ENCODE data around the gene DLAT.
"Not testable (repeated sequence)": the region's sequence is repeated elsewhere in the genome, so short reads cannot be mapped to it uniquely, and the experiment has no call there.

The DLAT gene

DNA sequence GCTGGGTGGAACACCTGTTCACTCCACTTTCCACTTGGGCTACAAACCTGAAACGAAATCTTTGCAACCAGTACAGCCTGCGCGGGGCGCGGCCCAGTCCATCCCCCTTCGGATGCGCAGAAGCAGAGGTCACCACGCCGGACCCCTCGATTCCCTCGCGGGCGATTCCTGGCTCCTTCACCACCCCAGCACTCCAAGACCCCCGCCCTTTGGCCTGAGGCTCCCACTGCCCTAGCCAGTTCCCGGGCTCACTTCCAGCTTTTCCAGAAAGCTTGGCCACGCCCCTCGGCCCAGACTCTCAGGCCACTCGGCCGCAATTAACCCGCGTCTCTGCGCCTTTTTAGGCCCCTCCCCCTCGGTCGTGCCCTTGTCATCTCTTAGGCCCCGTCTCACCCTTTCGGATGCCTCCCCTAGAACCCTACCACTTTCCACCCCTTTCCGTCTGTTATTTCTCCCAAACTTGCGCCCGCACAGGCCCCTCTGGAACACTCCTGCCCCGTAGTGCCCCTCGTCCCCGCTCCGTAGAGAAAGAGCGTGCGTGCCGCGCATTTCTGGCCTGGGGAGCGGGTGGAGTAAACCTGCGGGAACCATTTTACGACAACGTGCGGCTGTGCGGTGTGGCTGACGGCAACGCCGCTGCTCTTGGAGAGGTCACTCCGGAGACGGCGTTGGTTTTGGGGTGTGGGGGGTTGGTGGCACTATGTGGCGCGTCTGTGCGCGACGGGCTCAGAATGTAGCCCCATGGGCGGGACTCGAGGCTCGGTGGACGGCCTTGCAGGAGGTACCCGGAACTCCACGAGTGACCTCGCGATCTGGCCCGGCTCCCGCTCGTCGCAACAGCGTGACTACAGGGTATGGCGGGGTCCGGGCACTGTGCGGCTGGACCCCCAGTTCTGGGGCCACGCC is at the start of gene DLAT:
DLAT (plus strand) TSS at position 636 of the 906 bp plus-strand sequence; CDS start at position 701, 65 bp downstream.
- DNase-seq (ENCODE audit: low read depth): peak; percentile 64

- no peak for DNase-seq (ENCODE audit: low read depth)
Measured at GRCh38 chr11:111976119-111976766, 49.0 kb upstream of the DLAT start.

- no peak for DNase-seq (ENCODE audit: low read depth)
Measured at GRCh38 chr11:111976767-111977145, 48.5 kb upstream of the DLAT start.

- DNase-seq (ENCODE audit: low read depth): peak; percentile 9
Measured at GRCh38 chr11:111977146-111978027, 47.8 kb upstream of the DLAT start.

DNA sequence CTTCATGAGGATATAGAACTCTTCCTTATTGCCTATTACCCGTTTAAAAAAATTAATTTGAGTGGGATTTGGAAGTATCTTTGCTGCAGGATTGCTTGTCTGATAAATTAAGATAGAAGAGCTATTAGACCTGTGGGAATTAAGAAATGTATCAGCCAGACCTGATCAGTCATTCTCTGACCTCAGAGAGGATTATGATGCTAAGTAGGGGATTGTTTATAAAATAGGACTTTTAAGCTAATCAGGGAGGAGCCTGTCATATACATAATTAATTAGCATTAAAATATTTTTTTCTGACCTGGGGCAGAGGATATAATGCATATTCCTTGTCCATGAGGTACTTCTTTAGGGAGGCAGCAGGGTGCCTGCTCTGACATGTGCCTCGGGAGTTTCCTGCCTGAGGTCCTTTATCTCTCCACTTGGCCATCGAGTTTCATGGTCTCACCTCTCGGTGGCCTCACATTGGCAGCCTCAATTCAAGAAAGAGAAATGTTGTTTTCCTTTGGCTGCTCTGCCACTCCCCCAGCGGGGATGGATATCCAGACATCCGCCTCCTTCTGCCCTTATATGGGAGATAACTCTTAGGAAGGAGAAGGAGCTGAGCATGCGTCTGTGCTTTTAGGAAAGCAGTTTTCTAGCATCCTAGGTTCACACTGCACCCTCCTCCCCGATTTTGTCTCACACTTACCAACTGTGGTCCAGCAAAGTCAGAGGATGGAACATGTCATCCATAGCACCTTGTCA is 47.0 kb upstream of the DLAT start:
- no peak for DNase-seq (ENCODE audit: low read depth)

- no peak for DNase-seq (ENCODE audit: low read depth)
Measured at GRCh38 chr11:111980062-111980461, 45.1 kb upstream of the DLAT start.

- no peak for DNase-seq (ENCODE audit: low read depth)
Measured at GRCh38 chr11:111981270-111981669, 43.9 kb upstream of the DLAT start.

- DNase-seq (ENCODE audit: low read depth): peak; percentile 41
Measured at GRCh38 chr11:111982019-111982464, 43.2 kb upstream of the DLAT start.

GRCh38 chr11:111982541-111983186 is 42.5 kb upstream of the DLAT start:
- DNase-seq (ENCODE audit: low read depth): no peak

GRCh38 chr11:111983187-111983986 is 41.8 kb upstream of the DLAT start:
- no peak for DNase-seq (ENCODE audit: low read depth)

GRCh38 chr11:111986589-111986988 is 38.6 kb upstream of the DLAT start:
- DNase-seq (ENCODE audit: low read depth): no peak

DNA sequence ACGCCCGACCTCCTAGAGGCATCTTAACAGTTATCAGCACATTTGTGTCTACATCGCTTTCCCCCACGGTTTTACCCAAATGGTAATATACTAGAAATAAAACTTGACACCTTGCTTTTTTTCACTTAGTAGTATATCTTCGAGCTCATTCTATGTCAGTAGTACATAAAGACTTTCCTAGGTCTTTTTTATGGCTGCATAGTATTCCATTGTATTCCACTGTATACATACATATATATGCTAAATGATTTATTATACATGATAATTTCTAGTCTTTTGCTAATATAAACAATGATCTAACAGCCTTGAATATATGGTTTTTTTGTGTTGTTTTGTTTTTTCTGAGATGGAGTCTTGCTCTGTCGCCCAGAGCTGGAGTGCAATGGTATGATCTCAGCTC is 34.8 kb upstream of the DLAT start:
- no peak for DNase-seq (ENCODE audit: low read depth)

- DNase-seq (ENCODE audit: low read depth): no peak
Measured at GRCh38 chr11:111992206-111992855, 32.9 kb upstream of the DLAT start.

GRCh38 chr11:111996129-111996528 is 29.1 kb upstream of the DLAT start:
- no peak for DNase-seq (ENCODE audit: low read depth)

- not testable (repeated sequence) for DNase-seq (ENCODE audit: low read depth)
Measured at GRCh38 chr11:111996669-111997068, 28.5 kb upstream of the DLAT start.

- no peak for DNase-seq (ENCODE audit: low read depth)
Measured at GRCh38 chr11:111999111-111999510, 26.1 kb upstream of the DLAT start.

DNA sequence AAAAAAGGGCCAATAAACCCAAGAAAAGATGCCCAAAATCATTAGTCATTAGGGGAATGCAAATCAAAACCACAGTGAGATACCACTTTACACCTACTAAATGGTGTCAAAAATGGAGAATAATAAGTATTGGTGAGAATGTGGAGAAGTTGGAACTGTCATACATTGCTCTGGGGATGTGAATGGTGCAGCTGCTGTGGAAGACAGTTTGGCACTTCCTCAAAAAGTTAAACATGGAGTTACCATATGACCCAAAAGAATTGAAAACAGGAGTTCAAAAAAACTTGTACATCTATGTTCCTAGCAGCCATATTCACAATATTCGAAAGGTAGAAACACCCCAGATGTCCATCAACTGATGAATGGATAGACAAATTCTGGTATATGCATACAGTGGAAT is 24.5 kb upstream of the DLAT start:
- no peak for DNase-seq (ENCODE audit: low read depth)

DNA sequence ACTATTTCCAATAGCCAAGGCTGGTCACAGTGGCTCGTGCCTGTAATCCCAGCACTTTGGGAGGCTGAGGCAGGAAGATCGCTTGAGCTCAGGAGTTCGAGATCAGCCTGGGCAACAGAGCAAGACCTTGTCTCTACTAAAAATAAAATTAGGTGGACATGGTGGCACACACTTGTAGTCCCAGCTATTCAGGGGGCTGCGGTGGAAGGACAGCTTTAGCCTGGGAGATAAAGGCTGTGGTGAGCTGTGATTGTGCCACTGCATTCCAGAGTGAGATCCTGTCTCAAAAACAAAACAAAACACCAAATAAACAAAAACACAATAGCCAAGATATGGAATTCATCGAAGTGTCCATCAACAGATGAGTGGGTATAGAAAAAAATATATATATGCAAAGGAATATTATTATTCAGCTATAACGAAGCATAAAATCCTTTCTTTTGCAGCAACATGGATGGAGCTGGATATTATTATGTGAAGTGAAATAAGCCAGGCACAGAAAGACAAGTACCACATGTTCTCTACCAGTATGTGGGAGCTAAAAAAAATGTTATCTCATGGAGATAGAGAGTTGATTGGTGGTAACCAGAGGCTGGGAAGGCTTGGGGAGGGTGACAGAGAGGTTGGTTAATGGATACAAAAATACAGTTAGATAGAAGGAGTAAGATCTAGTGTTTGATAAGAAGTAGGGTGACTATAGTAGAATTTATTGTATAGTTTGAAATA is 22.6 kb upstream of the DLAT start:
- no peak for DNase-seq (ENCODE audit: low read depth)

DNA sequence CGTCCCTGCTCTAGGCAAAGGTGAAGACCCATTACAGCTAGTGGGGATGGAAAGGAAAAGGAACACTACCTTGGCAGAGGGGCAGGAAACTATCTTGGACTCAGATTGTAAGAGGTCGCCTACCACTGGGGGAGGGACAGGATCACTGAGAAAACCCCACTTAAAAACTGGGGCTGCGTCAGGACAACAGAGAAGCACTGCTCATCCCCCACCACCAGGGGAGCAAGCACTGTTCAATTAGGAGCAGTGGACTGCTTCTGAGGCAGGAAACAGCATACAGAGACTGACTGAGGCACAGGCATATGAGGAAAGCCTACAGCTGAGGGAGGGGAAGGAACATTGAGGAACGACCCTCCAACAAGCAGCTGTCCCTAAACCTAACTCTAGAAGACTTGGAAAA is 20.8 kb upstream of the DLAT start:
- no peak for DNase-seq (ENCODE audit: low read depth)

Data from activated T-cell treated with anti-CD3 and anti-CD28 coated beads for 1 hour (primary cell).